Dermis blood vessel endothelial cell (primary cell): ENCODE data around the gene GSTA4. TPM values are rescaled to one million over a fixed set of nuclear protein-coding genes. Genes with fewer than 3 reads are reported as not detected.
"Not testable (repeated sequence)": the region's sequence is repeated elsewhere in the genome, so short reads cannot be mapped to it uniquely, and the experiment has no call there.

Experiments used
- DNase-seq: peaks from one replicate; pipeline ENCODE4 v3.0.0; 2010
- total RNA-seq: library from RNA; depleted of rRNA; stranded (reverse); fragments of >200 nt; gene quantifications from 2 replicates; pipeline ENCODE4 v1.2.3, GENCODE V29; 2014

Gene GSTA4
- total RNA-seq, 1 donor from 2014 or later, result 17.7 TPM

DNA sequence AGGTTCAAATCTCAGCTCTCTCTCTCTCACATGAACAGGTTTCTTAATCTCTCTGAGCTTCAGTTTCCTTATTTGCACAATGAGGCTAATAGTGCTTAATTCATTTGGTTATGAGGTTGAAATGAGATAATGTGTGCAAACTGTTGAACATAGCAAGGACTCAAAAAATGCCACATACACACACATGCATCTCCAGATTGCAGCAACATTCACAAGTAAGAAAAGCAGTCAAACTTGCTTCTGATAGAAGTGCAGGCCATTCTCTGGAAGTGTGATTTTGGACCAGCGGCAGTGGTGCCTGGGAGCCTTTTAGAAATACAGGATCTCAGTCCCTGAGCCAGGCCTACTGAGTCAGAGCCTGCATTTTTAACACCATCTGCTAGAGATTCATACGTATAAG lies 25.7 kb downstream of the GSTA4 start:
- no peak for DNase-seq

DNA sequence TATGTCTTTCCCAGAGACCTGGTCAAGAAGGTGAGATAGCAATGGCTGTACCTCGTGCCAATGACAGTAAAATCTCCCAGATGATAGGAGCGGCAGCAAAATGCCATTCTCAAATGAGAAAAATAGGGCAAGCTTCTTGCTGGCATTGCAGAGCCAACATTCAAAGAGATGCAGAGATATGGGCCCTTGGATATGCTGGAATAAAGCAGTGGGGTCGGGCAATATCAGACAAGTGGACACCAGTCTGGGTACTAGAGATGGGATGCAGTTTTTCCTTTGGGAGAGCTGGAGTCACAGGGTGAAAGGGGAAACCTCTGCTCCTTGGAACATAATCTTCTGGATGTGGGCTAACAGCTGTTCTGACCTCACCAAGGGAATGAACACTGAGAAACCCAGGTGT lies 29.0 kb downstream of the GSTA4 start:
- DNase-seq, result no peak

DNA sequence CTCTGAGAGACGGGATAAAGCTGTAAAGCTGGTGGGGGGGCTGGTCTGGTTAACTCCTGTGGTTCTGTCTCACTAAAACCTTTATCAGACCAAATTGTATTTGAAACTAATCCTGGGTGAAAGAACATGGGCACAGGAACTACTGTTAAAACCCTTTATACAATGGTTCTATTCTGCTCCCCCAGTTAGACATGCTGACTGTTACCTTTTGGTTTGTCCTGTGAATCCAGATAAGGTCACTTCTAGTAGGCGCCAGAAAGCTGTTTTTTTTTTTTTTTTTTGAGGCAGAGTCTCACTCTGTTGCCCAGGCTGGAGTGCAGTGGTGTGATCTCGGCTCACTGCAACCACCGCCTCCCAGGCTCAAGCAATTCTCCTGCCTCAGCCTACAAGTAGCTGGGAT lies 29.7 kb downstream of the GSTA4 start:
- no peak for DNase-seq

DNA sequence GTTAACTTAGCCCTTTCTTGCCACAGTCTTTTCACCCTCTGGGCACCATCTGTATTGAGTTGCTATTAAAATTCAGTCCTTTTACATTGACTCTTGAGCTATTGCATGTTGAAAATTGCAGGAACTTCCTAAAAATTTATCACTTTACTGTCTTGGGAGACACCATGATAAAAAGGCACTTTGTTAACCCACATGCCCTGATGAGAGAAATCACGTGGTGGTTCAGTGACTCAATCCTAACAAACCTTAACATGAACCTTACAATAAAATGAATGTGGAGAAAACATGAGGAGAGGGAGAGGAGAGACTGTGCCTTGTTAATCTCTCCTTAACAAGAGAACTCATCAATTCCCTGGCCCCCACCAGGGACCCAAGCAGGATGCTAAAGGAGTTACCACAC lies 30.8 kb downstream of the GSTA4 start:
- no peak for DNase-seq

DNA sequence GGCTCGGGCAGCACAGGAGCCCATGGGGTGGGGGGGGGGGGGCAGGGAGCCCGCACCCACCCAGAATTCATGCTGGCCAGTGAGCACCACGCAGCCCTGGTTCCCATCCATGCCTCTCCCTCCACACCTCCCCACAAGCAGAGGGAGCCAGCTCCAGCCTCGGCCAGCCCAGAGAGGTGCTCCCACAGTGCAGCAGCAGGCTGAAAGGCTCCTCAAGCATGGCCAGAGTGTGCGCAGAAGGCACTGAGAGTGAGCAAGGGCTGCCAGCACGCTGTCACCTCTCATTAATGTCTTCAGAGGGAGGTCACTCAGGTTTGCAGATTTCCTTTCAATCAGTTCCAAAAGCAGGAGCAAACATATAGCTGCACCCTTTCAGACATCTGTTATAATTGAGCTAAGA lies 32.4 kb downstream of the GSTA4 start:
- no peak for DNase-seq

DNA sequence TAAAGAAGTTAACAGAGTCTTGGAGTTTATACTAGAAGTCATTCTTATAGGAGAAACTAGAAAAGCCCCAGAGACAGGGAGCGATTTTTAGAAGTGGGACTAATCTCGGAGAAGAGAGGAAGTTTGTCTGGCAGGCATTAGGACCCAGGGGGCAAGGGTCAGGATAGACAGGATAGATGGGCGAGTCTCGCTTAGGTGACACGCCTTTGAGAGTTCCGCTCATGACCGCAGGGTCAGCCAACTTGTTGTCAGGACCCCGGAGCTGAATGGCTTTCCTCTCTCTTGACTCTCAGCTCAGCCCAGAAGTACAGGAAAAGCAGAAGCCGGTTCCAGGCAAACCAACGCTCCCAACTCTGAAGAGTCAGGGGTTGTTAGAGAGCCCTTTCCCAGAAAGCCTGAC lies 34.1 kb downstream of the GSTA4 start:
- not testable (repeated sequence) for DNase-seq

DNA sequence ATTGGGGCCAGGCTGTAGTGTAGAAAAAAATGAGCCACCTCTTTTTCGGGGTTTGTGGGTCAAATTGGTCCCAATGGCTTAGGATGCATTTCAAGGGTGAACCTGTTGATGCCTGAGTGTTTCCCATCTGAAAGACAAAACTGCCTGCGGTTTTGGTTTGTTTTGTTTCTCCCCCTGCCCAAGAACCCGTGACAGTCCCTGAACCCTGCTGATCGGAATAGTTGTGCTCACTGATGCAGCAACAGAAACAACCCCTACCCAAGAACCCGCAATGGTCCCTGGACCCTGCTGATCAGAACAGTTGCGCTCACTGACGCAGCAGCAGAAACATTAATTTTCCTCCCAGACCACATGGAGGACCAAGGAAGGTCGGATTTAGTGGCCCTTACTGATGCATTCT lies 34.9 kb downstream of the GSTA4 start:
- DNase-seq, result not testable (repeated sequence)

DNA sequence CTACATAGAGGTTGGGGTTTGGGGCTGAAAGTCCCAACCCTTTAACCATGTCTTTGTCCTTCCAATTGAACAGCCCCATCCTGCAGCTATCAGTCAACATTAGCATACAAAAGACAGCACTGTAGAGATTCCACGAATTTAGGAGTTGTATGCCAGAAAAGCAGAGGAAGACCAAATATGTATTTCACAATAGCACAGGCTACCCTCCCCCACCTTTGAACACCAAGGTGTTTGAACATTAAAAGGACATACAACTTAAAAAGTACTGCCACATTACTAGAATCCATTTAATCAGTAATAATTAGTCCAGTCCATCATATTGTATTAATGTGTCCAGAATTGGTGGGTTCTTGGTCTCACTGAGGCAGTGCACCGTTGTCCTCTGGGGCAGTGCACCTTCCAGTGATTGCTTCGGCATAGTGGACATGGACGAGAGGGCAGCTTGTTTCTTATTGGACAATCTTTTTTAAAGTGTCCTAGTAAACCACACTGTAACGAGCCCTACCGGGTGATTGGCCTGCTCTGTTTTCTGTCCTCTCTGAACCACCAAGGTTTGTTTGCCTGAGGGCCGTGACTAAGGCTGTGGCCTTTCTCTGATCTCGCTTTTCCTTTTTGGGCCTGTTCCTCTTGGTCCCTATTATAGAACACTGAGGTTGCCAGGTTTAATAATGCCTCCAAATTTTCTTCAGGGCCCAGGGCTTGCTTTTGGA lies 36.4 kb downstream of the GSTA4 start:
- DNase-seq, result no peak

DNA sequence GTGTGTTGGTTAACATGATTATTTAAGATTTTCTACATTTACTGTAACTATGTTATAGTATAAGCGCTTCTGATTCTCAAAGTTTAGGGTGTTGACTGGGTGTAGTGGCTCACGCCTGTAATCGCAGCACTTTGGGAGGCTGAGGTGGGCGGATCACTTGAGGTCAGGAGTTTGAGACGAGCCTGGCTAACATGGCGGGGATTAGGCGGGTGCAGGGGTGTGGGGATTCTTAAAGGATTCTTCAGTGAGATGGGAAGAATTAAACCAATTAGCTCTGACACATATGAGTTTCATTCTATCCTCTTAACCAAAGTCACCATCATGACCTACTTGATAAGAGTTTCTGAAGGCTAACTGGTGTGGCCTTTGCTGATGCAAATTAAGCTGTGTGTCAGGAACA lies 39.2 kb downstream of the GSTA4 start:
- DNase-seq, result no peak

DNA sequence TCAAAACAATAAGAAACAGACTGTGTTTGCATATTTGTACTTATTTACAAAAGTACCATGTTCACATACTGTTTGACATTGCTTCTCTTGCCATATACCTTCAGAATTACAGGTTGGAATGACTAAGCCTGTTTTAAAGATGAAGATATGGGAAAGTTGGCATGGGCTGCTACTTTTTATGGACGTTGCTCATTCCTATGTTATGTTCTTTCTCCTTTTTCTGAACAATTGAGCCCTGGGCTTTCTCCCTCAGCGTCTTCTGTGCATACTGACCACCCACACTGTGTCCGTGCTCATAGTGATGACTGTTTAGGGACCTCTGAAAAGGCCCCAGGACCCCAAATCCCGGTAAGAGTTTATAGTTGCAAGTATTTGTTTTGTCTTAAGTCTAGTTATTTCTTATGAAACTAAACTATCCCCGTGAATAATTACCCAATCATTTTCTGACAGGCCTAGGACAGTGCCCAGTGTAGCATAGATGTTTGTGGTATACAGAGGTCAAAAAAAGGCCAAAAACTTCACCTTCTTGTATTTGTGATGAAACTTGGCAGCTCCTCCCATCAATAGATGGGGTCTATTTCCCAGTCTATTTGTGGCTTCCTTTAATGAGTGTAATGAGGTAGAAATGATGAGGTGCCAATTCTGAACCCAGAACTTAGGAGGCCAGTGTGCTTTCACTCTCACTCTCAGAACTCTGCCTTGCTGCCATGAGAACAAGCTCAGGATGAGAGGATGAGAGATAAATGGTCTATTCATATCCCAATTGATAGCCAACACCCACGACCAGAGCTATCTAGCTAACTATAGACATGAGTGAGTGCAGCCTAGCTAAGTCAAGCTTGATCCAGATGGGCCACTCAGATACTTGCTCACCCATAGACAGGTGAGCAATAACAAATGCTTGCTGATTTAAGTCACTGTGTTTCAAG lies 40.9 kb downstream of the GSTA4 start:
- no peak for DNase-seq

DNA sequence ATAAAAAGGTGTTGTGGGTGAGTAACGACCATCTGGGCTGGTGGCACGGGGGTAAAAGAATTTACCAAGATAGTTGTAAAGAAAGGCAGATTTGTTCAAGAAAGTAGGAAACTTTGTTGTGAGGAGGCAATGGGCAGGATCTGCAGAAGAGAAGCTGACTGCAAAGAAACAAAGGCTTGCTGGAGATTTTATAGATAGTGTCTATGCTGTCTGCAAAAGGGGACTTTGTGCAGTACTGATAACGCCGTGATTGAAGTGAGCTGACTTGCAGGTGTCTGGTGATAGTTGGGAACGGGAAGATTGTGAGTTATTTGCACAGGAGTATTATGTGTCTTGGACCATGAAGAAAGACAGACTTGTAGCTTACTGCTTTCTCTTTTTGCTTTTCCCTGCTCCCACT lies 48.8 kb downstream of the GSTA4 start:
- no peak for DNase-seq

DNA sequence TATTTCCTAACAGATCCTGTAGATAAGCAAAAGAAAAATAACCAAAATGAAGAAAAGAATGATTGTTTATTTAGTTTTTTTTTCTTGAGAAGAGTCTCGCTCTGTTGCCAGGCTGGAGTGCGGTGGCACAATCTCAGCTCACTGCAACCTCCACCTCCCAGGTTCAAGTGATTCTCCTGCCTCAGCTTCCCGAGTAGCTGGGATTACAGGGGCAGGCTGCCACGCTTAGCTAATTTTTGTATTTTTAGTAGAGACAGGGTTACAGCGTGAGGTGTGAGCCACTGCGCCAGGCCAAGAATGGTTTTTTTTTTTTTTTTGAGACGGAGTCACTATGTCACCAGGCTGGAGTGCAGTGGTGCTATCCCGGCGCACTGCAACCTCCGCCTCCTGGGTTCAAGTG lies 52.3 kb downstream of the GSTA4 start:
- DNase-seq, result not testable (repeated sequence)

DNA sequence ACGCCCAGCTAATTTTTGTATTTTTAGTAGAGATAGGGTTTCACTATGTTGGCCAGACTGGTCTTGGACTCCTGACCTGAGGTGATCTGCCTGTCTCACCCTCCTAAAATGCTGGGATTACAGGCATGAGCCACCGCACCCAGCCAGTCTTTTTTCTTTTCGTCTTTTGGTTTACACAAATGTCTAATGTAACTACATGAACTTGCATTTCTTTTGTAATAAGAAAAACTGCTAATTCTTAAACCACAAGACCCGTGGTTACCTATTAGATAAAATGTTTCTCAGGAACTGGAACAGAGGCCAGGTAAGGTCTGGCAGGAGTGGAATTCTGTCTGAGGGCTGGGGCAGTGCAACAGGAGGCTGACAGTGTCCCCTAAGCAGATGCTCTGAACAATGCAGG lies 52.9 kb downstream of the GSTA4 start:
- no peak for DNase-seq

DNA sequence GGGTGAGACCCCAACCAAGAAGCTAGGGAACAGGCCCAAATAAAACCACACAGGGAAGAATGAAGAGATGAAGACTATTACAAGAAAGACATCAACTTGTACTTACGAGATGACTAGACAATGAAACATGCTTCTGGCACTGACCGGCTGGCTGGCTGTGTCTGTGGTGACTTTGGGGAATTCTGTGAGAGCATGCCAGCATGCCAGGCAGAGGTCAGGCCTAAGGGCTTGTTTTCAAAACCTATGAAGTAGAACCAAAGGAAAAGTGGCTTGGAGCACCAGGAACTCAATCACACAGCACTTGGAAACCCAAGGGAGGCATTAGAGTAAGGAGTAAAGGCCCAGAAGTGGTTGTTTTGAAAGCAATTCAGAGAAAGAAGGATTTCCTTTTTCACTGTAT lies 57.2 kb downstream of the GSTA4 start:
- no peak for DNase-seq

DNA sequence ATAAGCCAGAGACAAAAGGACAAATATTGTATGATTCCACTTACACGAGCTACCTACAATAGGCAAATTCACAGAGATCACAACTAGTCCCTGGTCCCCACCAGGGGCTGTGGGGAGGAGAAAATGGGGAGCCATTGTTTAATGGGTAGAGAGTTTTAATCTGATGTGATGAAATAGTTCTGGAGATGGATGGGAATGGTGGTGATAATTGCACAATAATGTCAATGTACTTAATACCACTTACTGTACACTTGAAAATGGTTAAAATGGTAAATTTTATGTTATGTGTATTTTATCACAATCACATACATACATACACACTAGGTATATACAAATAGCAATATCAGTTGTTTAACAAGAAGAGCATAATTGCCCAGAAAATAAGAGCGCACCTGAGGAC lies 61.3 kb downstream of the GSTA4 start:
- no peak for DNase-seq

DNA sequence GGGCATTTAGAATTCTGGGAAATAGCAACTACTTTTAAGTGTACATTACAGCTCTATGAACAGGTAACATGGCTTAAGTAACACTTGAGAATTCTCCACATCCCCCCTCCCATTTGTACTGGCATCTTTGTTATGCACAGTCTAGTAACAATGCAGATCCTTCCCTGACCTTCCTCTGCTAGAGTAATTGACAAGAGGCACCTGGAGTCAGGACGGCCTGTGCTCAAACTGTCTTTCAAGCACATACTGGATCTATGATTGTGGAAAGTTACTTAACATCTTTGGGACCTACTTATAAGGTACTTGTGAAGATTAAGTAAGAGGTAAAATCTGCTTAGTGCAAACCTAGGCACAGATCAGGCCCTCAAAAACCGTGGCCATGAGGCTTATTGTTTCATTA lies 63.7 kb downstream of the GSTA4 start:
- DNase-seq, result no peak

DNA sequence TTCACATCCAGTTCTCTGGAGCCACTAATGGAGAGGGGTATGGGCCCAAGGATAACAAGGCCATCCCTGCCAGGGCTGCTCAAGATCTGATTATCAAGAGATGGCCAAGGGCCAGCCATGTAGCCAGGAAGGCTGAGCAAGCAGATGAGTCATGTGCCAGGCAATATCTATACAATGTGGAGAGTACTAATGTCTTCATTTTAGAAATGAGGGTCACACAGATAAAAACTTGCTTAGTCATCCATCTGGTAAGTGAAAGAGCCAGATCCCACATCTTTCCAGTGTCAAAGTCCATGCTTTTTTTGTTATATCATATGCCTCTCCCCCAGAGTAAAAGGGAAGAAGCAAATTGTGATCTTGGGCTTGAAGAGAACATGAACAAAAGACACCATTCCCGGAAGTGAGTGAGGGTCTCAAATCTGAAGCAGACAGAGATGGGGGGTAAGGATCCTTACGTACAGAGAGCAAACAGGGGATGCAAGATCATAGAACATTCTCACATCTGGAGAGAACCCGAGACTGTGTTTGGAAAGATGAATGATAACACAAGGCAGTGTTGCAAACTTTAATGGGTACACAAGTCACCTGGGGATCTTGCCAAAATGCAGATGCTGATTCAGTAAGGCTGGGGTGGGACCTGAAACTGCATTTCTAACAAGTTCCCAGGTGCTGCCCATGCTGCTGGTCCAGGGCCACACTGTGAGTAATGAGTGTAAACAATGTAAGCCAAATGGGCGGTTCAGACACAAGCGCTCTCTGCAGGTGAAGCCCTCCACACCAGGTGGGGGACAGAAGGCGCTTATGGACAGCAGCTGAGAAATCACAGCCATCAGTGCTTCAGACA lies 65.5 kb downstream of the GSTA4 start:
- peak; percentile 69 for DNase-seq

Other genes with a start within 250 kb of the GSTA4 start
- not detected in 2 replicates for gene GSTA2, start 231.8 kb downstream of the GSTA4 start, total RNA-seq
- not detected in 2 replicates for gene GSTA1, start 191.5 kb downstream of the GSTA4 start, total RNA-seq
- gene GSTA5, start 154.5 kb downstream of the GSTA4 start, total RNA-seq, result not detected in 2 replicates
- gene GSTA3, start 85.6 kb downstream of the GSTA4 start, total RNA-seq, result not detected in 2 replicates
- 4.6 and 6.8 TPM in 2 replicates for gene CILK1, start 66.5 kb upstream of the GSTA4 start, total RNA-seq
- gene FBXO9, start 70.1 kb upstream of the GSTA4 start, total RNA-seq, result 36.9 and 41.6 TPM in 2 replicates
- not detected in 2 replicates for gene GCM1, start 153.6 kb upstream of the GSTA4 start, total RNA-seq